ENCODE measurements around the gene VIT. TPM values are rescaled to one million over a fixed set of nuclear protein-coding genes. Genes with fewer than 3 reads are reported as not detected.

VIT gene
- total RNA-seq, 1 donor from 2014 or later, result 0.78 TPM

DNA sequence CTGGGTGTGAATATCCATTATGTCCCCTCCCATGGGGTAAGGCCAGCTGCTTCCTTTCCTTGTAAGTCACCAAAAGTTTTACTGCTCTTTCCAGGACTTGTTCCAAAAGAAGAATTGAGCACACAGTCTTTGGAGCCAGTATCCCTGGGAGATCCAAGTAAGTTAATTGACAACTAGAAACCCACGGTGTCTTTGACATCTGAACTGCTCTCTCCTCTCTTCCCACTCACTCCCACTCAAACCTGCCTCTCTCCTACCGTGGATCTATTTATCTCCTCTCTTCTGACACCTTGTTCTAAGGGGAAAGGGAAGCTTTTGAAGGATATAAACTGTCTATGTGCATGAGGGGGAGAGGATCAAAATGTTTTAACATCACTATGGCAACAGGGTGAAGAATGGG is 86.7 kb downstream of the VIT start:
- Mint-ChIP-seq H3K36me3 (no peaks in the 10 kb centered on the region), H3K4me3 (no peak overlapping the region), H3K4me1 (peaks cover 13% of the 10 kb centered on the region), H3K9me3 (no peaks in the 10 kb centered on the region), H3K27ac (no peak overlapping the region), H3K27me3 (ENCODE audit: low read depth) (peaks cover 3% of the 10 kb centered on the region)
- no peak for DNase-seq (ENCODE audit: low spot score in 2 of 2, unreplicated experiment in 2 of 2)
- no peak for TF ChIP-seq CTCF (IDR thresholded peaks at IDR 0.05; ENCODE audit: unreplicated experiment)

DNA sequence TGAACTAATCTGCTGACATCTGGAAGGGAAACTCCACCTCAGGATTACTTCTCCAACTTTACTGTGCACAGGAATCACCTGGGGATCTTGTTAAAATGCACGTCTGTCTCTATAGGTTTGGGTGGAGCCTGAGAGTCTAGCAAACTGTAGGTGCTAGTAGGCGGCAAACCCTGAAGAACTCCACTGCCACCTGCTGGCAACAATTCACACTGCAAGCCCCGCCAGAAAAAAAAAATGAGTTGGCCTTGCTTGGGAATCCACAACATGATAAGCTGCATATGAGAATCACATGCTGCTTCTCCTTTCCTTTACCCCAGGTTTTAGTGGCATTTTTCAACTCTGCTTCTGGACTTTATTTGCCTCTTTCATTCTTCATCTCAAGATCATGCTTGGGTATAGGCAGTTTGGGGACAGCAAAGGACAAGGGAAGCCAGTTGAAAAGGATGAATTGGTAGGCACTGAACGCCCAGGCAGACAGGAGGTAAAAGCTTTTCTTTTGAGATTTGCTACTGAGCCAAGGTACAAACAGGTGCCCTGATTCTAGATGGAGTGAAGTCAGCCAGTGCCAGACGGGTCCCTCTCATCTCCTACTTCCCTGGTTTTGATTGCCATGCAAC is 88.8 kb downstream of the VIT start:
- peaks cover 13% of the 10 kb centered on the region for H3K4me1 Mint-ChIP-seq
- H3K27ac Mint-ChIP-seq, result no peak overlapping the region
- peak; percentile 95 for TF ChIP-seq CTCF (IDR thresholded peaks at IDR 0.05; ENCODE audit: unreplicated experiment)
- H3K36me3 Mint-ChIP-seq, result no peaks in the 10 kb centered on the region
- peak in 1 of 2 experiments; percentile 91 for DNase-seq (ENCODE audit: low spot score in 2 of 2, unreplicated experiment in 2 of 2)
- peaks cover 10% of the 10 kb centered on the region for H3K27me3 Mint-ChIP-seq (ENCODE audit: low read depth)
- no peak overlapping the region for H3K4me3 Mint-ChIP-seq
- no peaks in the 10 kb centered on the region for H3K9me3 Mint-ChIP-seq

GRCh38 chr2:36789181-36789804 is 92.8 kb downstream of the VIT start:
- no peak overlapping the region for H3K27ac Mint-ChIP-seq
- H3K9me3 Mint-ChIP-seq, result no peaks in the 10 kb centered on the region
- H3K4me3 Mint-ChIP-seq, result no peak overlapping the region
- H3K36me3 Mint-ChIP-seq, result no peaks in the 10 kb centered on the region
- H3K27me3 Mint-ChIP-seq (ENCODE audit: low read depth), result peaks cover 20% of the 10 kb centered on the region
- no peak for TF ChIP-seq CTCF (IDR thresholded peaks at IDR 0.05; ENCODE audit: unreplicated experiment)
- peaks cover 6% of the 10 kb centered on the region for H3K4me1 Mint-ChIP-seq
- DNase-seq (ENCODE audit: low spot score in 2 of 2, unreplicated experiment in 2 of 2), result no peak

DNA sequence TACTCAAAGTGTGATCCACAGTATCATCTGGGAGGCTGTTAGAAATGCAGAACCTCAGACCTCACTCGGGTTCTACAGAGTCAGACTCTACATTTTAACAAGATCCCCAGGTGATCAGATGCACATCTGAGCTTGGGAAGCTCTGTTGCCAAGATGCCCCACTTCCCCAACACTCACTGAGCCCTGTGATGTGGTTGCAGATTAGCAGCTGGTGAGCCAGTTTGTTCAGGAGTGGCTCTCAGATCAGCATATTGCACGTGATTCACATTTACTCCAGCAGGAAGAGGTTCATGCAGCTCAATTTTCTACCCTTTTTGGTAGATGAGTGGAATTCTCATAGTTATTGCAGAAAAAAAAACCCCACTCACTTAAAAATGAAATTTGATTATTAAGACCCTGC is 96.4 kb downstream of the VIT start:
- H3K27ac Mint-ChIP-seq, result no peak overlapping the region
- TF ChIP-seq CTCF (IDR thresholded peaks at IDR 0.05; ENCODE audit: unreplicated experiment), result no peak
- H3K9me3 Mint-ChIP-seq, result no peaks in the 10 kb centered on the region
- peaks cover 30% of the 10 kb centered on the region for H3K27me3 Mint-ChIP-seq (ENCODE audit: low read depth)
- no peak for DNase-seq (ENCODE audit: low spot score in 2 of 2, unreplicated experiment in 2 of 2)
- no peaks in the 10 kb centered on the region for H3K36me3 Mint-ChIP-seq
- H3K4me3 Mint-ChIP-seq, result no peak overlapping the region
- no peaks in the 10 kb centered on the region for H3K4me1 Mint-ChIP-seq

- no peak overlapping the region for H3K4me3 Mint-ChIP-seq
- TF ChIP-seq CTCF (IDR thresholded peaks at IDR 0.05; ENCODE audit: unreplicated experiment), result no peak
- H3K27ac Mint-ChIP-seq, result no peak overlapping the region
- H3K27me3 Mint-ChIP-seq (ENCODE audit: low read depth), result peaks cover 15% of the 10 kb centered on the region
- no peaks in the 10 kb centered on the region for H3K9me3 Mint-ChIP-seq
- no peak for DNase-seq (ENCODE audit: low spot score in 2 of 2, unreplicated experiment in 2 of 2)
- H3K4me1 Mint-ChIP-seq, result no peaks in the 10 kb centered on the region
- no peaks in the 10 kb centered on the region for H3K36me3 Mint-ChIP-seq
These were observed 101.0 kb downstream of the VIT start for GRCh38 chr2:36797324-36798070.
